Measurements from ENCODE around the gene KLF18.
"Not testable (repeated sequence)": the region's sequence is repeated elsewhere in the genome, so short reads cannot be mapped to it uniquely, and the experiment has no call there.

Gene KLF18

DNA sequence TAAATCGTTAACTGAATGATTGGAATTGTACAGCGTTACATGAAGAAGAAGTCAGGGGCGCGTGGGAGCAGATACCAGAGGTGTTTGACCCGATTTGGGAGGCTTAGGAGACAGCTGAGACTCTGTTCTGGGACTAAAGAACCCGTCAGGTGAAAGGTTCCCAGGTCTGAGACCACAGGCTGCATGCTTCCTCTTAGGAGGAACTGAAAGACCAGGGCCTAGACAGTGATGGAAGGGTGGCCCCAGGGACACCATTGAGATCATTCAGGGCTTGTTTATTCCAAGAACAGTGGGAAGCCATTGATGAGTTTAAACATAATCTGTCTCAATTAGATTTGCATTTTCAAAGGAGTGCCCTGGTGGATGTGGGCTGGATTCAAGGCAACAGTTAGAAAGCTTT is 21.9 kb downstream of the KLF18 start:
- no peak for DNase-seq

DNA sequence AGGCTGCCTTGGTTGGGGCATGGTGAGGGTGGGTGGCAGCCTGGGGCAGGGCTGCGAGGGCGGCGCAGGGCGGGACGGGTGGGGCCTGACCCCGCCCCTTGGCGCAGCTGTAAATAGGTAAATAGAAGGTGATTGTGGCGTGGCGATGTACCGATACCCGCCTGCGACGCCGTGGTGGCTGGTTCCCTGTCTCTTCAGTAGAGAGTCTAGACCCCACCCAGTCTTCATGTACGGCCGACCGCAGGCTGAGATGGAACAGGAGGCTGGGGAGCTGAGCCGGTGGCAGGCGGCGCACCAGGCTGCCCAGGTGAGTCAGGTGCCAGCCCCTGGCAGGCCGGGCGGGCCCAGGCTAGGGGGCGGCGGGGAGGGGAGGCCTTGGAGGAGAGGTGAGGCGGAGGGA is 22.7 kb downstream of the KLF18 start, which contains the start of gene KLF17:
TSS of gene KLF17 (plus strand) at position 140 of the 400 bp plus-strand sequence. CDS start at position 227, 87 bp downstream.
- no peak for DNase-seq

DNA sequence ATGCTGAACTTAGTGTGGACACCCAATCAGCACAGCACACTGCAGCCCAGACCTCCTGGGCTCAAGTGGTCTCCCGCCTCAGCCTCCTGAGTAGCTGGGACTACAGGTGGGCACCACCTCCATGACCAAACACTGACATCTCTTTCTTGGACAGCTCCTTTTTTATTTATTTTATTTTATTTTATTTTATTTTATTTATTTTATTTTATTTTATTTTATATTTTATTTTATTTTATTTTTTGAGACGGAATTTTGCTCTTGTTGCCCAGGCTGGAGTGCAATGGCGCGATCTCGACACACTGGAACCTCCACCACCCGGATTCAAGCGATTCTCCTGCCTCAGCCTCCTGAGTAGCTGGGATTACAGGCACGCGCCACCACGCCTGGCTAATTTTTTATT is 24.2 kb downstream of the KLF18 start:
- DNase-seq: not testable (repeated sequence)

DNA sequence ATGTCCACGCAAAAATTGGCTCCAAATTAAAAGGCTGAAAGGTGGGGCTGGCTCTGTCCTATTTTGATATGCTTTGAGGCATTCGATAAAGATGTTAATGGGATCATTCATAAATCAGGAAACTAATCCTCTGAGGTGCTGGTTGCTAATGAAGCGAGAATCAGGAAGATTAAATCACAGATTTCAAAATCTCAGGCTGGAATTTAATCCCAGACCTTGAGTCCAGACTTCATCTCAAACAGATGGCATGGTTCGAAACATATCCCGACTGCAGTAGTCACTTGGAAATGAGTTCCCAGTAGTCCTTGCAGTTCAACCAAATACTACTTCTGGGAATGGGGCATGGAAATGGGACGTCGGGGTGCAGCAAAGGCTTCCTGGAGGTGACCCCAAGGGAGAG is 27.3 kb downstream of the KLF18 start:
- no peak for DNase-seq

DNA sequence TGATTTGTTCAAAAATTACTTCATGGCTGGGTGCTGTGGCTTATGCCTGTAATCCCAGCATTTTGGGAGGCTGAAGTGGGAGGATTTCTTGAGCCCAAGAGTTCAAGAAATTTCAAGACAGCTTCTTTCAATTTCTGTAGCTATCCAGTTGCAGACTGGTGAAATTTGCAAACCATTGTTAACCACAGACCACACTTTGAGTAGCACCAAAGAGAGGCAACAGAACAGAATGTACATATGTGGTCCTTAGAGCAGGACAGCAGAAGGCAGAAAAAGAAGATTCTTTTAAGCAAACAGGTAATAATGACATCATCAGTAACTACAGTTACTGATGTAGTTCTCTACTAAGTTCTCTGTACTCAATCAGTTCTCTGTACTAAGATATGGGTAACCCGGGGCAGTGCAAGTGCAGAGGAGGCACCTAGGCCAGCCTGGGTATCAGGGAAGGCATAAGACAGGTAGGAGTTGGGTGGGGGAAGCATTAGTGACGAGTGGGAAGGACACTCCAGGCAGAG is 28.3 kb downstream of the KLF18 start:
- DNase-seq: no peak

DNA sequence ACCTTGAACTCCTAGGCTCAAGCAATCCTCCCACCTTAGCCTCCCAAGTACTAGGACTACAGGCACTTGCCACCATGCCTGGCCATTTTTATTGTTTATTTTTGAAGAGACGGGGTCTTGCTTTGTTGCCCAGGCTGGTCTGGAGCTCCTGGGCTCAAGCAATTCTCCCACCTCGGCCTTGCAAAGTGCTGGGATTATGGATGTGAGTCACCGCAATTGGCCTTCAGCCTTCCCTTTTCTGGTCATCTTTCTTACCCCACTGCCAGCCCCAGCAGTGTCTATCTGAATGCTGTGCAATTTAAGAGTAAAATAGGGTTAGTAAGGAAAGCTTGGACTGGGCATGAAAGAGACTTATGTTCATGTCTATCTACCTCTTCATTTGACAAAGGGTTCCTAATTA is 28.9 kb downstream of the KLF18 start:
- no peak for DNase-seq

DNA sequence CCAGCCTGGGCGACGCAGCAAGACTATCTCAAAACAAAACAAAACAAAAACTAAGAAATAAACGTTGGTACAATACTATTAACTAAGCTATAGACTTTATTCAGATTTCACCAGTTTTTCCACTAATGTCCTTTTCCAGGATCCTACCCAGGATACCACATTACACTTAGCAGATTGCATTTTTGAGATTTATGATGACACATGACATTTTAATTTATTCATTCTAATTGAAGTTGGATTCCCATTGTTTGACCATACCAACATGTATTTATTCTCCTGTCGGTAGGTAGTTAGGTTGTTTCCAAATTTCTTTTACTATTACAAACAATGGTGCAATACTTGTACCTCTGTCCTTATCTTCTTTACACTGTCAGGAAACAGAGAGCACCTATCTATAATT is 29.6 kb downstream of the KLF18 start:
- no peak for DNase-seq

DNA sequence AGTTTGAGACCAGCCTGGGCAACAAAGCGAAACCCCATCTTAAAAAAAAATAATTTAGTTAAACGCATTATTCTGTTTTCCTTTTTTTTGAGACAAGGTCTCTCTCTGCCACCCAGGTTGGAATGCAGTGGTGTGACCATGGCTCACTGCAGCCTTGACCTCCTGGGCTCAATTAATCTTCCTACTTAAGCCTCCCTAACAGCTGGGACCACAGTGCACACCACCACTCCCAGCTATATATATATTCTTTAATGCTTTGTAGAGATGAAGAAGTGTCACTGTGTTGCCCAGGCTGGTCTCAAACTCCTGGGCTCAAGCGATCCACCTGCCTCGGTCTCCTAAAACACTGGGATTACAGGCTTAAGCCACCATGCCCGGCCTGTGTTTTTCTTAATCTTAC is 30.5 kb downstream of the KLF18 start:
- no peak for DNase-seq

DNA sequence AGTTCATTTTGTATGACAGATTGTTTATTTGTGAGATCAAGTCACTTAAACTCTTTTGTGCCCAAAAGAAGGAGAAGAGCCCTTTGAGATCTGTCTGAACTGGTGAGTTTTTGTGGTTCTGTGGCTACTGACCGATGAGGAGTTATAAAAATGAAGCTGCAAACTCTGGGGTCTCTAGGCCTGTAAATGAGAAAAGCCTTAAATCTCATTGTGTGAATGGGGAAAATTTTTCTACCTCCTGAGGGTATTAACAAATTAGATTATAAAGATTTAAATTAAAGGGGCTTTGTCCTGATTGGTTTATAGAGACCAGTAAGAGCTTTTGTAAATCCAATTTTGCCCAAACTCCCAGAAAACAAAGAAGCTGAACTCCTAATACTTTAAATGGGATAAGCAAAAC is 32.5 kb downstream of the KLF18 start:
- no peak for DNase-seq

DNA sequence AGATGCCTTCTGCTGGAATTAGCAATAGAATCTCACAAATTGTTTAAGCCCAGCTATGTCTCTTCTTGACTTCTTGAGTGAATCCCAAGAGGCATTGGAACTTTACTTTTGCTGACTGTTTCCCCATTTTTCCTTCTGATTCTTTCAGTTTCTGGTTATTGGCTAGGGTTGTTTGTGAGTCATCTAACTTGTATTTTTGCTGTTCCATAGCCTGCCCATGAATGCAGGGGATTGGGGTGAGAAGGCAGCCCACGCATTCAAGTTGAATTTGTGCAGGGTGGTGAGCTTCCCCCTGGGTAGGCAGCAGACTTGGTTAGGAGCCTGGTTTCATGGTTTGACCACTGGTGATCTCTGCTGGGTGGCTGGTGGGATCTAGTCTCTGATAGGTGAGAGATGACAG is 33.2 kb downstream of the KLF18 start:
- DNase-seq: no peak

DNA sequence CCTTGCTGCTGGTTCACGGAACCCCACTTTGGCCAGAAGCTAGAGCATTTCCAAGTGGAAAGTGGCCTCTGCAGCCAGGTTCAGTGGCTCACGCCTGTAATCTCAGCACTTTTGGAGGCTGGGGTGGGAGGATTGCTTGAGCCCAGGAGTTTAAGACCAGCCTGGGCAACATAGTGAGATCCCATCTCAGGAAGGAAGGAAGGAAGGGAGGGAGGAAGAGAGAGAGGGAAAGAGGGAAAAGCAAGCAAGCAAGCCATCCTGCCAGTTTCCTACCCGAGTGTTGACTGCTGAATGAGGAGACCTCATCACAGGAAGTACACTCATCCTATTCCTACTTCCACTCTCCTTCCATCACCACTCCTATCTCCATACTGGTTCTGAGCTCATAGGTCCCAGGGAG is 35.6 kb downstream of the KLF18 start:
- DNase-seq: no peak

DNA sequence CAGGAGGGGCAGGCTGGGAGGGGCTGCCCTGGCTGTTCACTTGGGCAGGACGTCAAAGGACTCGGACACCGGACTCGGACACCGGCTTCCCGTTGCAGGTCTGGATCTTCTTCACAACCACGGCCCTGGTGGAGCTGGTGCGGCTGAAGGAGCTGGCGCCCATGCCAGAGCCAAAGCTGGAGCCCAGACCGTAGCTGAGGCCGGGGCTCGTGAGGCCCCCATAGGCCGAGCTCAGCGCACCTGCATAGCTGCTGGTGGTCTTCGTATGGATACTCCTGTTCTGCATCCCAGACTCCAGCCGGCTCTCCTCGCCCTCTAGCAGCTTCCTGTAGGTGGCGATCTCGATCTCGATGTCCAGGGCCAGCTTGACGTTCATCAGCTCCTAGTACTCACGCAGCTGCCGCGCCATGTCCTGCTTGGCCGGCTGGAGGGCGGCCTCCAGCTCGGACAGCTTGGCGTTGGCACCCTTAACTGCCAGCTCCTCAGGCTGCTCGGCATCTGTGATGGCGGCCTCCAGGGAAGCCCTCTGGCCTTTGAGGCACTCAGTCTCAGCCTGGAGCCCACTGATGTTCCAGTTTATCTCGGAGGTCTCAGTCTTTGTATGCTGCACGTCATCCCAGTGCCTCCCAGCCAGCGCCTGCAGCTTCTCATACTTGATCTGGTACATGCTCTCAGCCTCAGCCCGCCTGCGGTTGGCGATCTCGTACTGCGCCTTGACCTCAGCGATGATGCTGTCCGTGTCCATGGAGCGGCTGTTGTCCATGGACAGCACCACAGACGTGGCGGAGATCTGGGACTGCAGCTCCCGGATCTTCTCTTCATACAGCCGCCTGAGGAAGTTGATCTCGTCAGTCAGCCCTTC is 37.9 kb downstream of the KLF18 start:
- peak in 1 of 2 experiments; percentile 70 for DNase-seq

DNA sequence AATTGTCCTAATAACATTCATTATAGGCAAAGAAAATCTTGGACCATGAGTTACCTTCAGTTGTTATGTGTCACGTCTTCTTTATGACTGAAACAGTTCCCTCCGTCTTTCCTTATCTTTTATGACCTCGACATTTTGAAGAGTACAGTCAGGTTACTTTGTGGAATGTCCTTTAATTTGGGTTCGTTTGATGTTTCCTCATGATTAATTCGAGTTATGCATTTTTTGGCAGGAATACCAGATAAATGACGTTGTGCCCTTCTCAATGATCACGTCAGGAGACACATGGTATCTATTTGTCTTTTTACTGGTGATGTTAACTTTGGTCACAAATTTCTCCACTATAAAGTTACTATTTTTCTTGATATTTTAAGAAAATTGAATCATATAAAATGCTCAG is 40.1 kb downstream of the KLF18 start:
- no peak for DNase-seq

DNA sequence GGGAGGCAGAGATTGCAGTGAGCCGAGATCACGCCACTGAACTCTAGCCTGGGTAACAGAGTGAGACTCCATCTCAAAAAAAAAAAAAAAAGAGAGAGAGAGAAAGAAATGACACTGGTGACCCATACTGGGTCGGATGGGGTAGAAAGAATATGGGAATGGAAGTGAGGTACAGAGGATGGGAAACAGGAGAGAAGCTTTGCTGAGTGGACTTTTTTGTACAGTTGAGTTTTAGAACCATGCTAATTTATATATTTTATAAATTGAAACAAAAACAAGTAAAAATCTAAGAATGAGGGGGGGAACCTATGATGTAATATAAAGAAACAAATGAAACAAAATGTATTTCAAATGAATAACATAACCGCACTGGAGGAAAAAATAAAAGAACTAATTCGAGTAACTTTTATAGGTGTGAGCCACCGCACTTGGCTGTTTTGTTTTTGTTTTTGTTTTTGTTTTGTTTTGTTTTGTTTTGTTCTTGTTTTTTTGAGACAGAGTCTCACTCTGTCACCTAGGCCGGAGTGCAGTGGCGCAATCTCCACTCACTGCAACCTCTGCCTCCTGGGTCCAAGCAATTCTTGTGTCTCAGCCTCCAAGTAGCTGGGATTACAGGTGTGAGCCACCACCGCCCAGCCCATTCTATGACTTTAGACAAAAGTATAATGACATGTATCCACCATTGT is 41.1 kb downstream of the KLF18 start:
- DNase-seq: no peak

DNA sequence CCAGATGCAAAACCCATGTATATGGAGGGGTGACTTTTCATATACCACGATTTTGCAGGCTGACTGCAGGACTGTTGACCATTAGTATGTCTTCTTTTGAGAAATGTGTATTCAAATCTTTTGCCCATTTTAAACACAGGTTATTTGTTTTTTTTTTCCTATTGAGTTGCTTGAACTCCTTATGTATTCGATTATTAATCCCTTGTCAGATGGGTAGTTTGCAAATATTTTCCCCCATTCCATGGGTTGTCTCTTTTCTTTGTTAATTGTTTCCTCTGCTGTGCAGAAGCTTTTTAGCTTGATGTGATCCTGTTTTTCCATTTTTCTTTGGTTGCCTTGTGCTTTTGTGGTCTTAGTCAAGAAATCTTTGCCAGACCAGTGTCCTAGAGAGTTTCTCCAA is 47.4 kb downstream of the KLF18 start:
- no peak for DNase-seq

DNA sequence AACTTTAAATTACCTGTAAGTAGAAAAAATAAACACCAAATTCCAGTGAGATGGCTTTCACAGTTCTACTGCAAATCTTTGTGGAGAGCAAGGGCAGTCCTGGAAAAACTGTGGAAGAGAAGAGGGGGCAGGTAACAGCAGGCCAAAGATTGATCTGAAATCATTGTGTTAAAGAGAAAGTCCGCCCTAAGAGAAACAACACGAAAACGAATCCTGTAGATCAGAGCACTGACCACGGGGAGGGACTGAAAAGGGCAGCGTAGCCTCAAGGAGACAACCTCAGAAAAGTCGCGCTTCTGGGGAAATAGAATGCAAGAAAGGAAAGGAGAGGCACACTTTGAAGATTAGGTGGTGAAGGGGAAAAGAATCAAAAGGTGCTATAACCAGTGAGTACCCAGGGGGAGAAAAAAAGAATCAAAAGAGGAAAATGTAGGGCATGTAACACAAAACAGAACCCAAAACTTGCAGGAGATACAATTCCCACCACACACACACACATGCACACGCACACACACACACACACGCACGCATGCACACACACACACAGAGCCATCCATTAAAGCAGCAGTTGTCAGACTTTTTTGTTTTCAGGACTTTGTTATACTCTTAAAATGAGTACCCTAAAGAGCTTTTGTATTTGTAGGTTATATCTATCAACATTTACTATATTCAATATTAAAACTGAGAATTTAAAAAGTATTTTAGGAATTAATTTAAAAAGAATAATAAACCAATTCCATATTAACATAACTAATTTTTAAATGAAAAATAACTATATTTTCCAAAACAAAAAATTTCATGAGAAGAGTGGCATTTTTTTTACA is 50.8 kb downstream of the KLF18 start:
- peak in 1 of 2 experiments; percentile 21 for DNase-seq

DNA sequence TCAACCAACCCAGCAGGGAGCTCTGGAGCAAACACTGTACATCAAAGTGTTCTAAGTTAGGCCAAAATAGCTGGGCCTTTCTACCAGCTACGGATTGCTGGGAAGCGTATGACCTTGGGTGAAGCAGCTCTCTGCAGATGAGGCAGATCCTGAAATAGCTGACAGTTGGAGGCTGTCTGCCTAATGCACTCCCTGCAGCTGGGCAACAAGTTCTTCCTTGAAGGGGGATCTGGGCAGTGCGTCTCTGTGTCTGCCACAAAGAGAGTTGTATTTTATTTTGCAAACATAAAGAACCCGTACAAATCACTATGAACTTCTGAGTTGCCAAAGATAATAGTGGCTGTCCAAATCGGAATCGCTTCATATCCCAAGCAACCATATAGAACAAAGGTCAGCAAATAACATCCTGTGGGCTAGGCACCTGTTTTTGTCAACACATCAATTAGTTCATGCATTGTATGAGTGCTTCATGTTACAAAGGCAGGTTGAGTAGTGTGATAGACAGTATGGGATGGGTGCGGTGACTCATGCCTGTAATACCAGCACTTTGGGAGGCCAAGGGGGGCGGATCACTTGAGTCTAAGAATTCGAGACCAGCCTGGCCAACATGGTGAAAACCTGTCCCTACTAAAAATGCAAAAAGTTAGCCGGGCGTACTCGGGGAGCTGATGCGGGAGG is 51.9 kb downstream of the KLF18 start:
- DNase-seq: no peak
